CD14-positive monocyte (primary cell): ENCODE measurements around the gene USP48. TPM values are rescaled to one million over a fixed set of nuclear protein-coding genes. Genes with fewer than 3 reads are reported as not detected.

Source experiments
- DNase-seq, 3 donors: peaks; one replicate each; pipeline ENCODE4 v3.0.0-alpha.2; 2011 to 2022
- H2AFZ ChIP-seq: 2 replicates; pipeline ENCODE4 v1.6.0; 2012; ENCODE audit warnings: mild to moderate bottlenecking, low read depth, low read length, inconsistent platforms; ENCODE audit not compliant: insufficient read depth, poor library complexity, severe bottlenecking
- H3K27ac ChIP-seq, 2 donors: 1 replicate in 1 of 2; 2 replicates in 1 of 2; pipeline ENCODE4 v1.5.1; 2012 to 2013; ENCODE audit warnings: low read length in 2 of 2, control low read depth in 1 of 2, inconsistent platforms in 1 of 2, low read depth in 1 of 2, mild to moderate bottlenecking in 1 of 2
- H3K27me3 ChIP-seq, 2 donors: one replicate each; pipeline versions ENCODE4 v1.6.0 to v1.6.1; 2011 to 2013; ENCODE audit warnings: low read length in 2 of 2; ENCODE audit not compliant: control insufficient read depth in 2 of 2, insufficient read depth in 2 of 2
- H3K36me3 ChIP-seq, 2 donors: replicated peaks in 1 of 2; 1 replicate in 1 of 2; 2 replicates in 1 of 2; pipeline versions ENCODE4 v1.5.1 to v1.6.1; 2012 to 2013; ENCODE audit warnings: low read length in 2 of 2, control low read depth in 1 of 2, inconsistent platforms in 1 of 2, mild to moderate bottlenecking in 1 of 2; ENCODE audit not compliant: insufficient read depth in 2 of 2, control insufficient read depth in 1 of 2
- H3K4me1 ChIP-seq, 2 donors: 1 replicate in 1 of 2; 2 replicates in 1 of 2; pipeline versions ENCODE4 v1.5.1 to v1.6.1; 2012 to 2013; ENCODE audit warnings: low read length in 2 of 2, control low read depth in 1 of 2, inconsistent platforms in 1 of 2, mild to moderate bottlenecking in 1 of 2, moderate library complexity in 1 of 2; ENCODE audit not compliant: insufficient read depth in 2 of 2, control insufficient read depth in 1 of 2
- H3K4me2 ChIP-seq: replicated peaks from 2 replicates; pipeline ENCODE3; 2012; ENCODE audit warnings: low read length, moderate library complexity, mild to moderate bottlenecking; ENCODE audit not compliant: poor library complexity, severe bottlenecking; ENCODE audit errors: extremely low read depth
- H3K4me3 ChIP-seq, 3 experiments: fragments of 200-600 bp in 1 of 3; sonication (generic) in 1 of 3; replicated peaks in 1 of 3; 1 replicate in 2 of 3; 2 replicates in 1 of 3; pipeline ENCODE4 v1.5.1; 2011 to 2013; ENCODE audit warnings: low read length in 3 of 3, mild to moderate bottlenecking in 3 of 3, control low read depth in 2 of 3, low read depth in 2 of 3, inconsistent platforms in 1 of 3, moderate library complexity in 1 of 3
- H3K79me2 ChIP-seq: 2 replicates; pipeline ENCODE4 v1.6.0; 2012; ENCODE audit warnings: mild to moderate bottlenecking, control low read depth, inconsistent platforms, low read length, moderate library complexity; ENCODE audit not compliant: insufficient read depth
- H3K9ac ChIP-seq: 2 replicates; pipeline ENCODE4 v1.6.0; 2017; ENCODE audit warnings: low read length, mild to moderate bottlenecking; ENCODE audit not compliant: insufficient read depth, poor library complexity, severe bottlenecking
- H3K9me3 ChIP-seq, 2 donors: replicated peaks in 1 of 2; 1 replicate in 1 of 2; 2 replicates in 1 of 2; pipeline versions ENCODE4 v1.5.1 to v1.6.1; 2012 to 2013; ENCODE audit warnings: low read length in 2 of 2, control low read depth in 1 of 2; ENCODE audit not compliant: control insufficient read depth in 1 of 2, insufficient read depth in 1 of 2
- H4K20me1 ChIP-seq: 2 replicates; pipeline ENCODE4 v1.6.0; 2012; ENCODE audit warnings: mild to moderate bottlenecking, low read length, control low read depth, moderate library complexity; ENCODE audit not compliant: insufficient read depth
- H3K27ac Mint-ChIP-seq, 7 donors: one replicate each; pipeline ENCODE4 v1.8.0; 2020; ENCODE audit warnings: mild to moderate bottlenecking in 7 of 7, mixed read lengths in 7 of 7, moderate library complexity in 6 of 7, inconsistent platforms in 2 of 7
- H3K27me3 Mint-ChIP-seq, 3 donors: one replicate each; pipeline ENCODE4 v1.8.0; 2021 to 2022; ENCODE audit warnings: low read depth in 3 of 3, mild to moderate bottlenecking in 3 of 3, mixed read lengths in 3 of 3, moderate library complexity in 3 of 3, inconsistent platforms in 1 of 3
- H3K36me3 Mint-ChIP-seq, 2 donors: one replicate each; pipeline ENCODE4 v1.8.0; 2020; ENCODE audit warnings: mixed read lengths in 2 of 2, inconsistent platforms in 1 of 2, mild to moderate bottlenecking in 1 of 2
- H3K4me1 Mint-ChIP-seq: one replicate; pipeline ENCODE4 v1.8.0; 2020; ENCODE audit warnings: mild to moderate bottlenecking, mixed read lengths
- H3K4me3 Mint-ChIP-seq, 2 donors: one replicate each; pipeline ENCODE4 v1.8.0; 2020; ENCODE audit warnings: mild to moderate bottlenecking in 2 of 2, mixed read lengths in 2 of 2, moderate library complexity in 1 of 2
- H3K9me3 Mint-ChIP-seq, 7 donors: one replicate each; pipeline ENCODE4 v1.8.0; 2020 to 2022; ENCODE audit warnings: mixed read lengths in 7 of 7, mild to moderate bottlenecking in 6 of 7, moderate library complexity in 6 of 7, inconsistent platforms in 2 of 7
- WGBS: methylation state at CpG from one replicate; pipeline ENCODE4 v1.1.5; 2013; ENCODE audit warnings: missing lambda C conversion rate; ENCODE audit not compliant: insufficient coverage; 5-methylcytosine and 5-hydroxymethylcytosine counted together
- intact Hi-C, 2 donors: fragments of 100-400 bp; cut with micrococcal nuclease; formaldehyde crosslinking; loops; one replicate each; pipeline versions ENCODE4 v1.15.0 to v1.15.1; 2023
- polyA plus RNA-seq, 3 donors: library from polyadenylated mRNA; depleted of rRNA in 1 of 3; unstranded in 2 of 3; stranded (reverse) in 1 of 3; fragments of 300-500 nt in 2 of 3; fragments of >200 nt in 1 of 3; fragmentation: Illumina TruSeq in 2 of 3; gene quantifications; 1 replicate in 2 of 3; 2 replicates in 1 of 3; pipeline ENCODE4 v1.2.3, GENCODE V29; 2012 to 2021
- TF ChIP-seq, protein P1 (sequence below): fragments of 200-600 bp; IDR thresholded peaks from one replicate; pipeline ENCODE4 v1.8.0; 2022; ENCODE audit warnings: antibody characterized with exemption, mild to moderate bottlenecking

USP48 gene
- polyA plus RNA-seq, 3 donors: 26.5 to 40.2 (median 34.3) TPM

DNA sequence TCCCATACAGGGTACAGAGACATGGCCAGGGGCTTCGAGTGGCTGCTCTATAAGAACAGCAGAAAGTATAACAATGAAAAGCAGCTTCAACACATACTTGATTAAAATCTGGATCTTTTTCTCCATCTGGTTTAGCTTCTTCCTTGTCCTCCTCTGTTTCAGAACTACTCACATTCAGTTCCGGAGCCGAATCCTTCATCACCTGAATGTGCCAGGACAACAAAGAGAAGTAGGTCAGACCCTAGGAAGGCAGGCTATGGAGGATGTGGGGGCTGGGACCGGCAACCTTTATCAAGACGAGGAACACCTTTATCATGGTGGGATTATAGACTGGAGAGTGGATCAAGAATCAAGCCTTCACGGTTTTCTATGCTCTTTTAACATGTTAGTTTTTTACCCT, 81.5 kb downstream of the USP48 start:
- H3K27me3 ChIP-seq: no peaks in the 10 kb centered on the region
- Mint-ChIP-seq H3K9me3 (no peaks in the 10 kb centered on the region), H3K27ac (peak overlapping the region in 2 of 7 donors; percentile 39 to 66), H3K4me3 (no peak overlapping the region), H3K27me3 (no peaks in the 10 kb centered on the region), H3K36me3 (peaks cover 75 to 93% of the 10 kb centered on the region in 2 donors), H3K4me1 (peaks cover 8% of the 10 kb centered on the region)
- TF ChIP-seq, protein P1, sequence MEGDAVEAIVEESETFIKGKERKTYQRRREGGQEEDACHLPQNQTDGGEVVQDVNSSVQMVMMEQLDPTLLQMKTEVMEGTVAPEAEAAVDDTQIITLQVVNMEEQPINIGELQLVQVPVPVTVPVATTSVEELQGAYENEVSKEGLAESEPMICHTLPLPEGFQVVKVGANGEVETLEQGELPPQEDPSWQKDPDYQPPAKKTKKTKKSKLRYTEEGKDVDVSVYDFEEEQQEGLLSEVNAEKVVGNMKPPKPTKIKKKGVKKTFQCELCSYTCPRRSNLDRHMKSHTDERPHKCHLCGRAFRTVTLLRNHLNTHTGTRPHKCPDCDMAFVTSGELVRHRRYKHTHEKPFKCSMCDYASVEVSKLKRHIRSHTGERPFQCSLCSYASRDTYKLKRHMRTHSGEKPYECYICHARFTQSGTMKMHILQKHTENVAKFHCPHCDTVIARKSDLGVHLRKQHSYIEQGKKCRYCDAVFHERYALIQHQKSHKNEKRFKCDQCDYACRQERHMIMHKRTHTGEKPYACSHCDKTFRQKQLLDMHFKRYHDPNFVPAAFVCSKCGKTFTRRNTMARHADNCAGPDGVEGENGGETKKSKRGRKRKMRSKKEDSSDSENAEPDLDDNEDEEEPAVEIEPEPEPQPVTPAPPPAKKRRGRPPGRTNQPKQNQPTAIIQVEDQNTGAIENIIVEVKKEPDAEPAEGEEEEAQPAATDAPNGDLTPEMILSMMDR: no peak
- no peak overlapping the region for H3K27ac ChIP-seq
- H3K36me3 ChIP-seq: peaks cover 68 to 85% of the 10 kb centered on the region in 2 donors
- H3K4me1 ChIP-seq: peaks cover 3 to 4% of the 10 kb centered on the region in 2 donors
- DNase-seq: no peak
- H3K4me3 ChIP-seq: no peak overlapping the region
- H3K9me3 ChIP-seq: no peaks in the 10 kb centered on the region
- WGBS: no CpG with 5 or more reads among the region's 6 CpGs
- H4K20me1 ChIP-seq: peaks cover 14% of the 10 kb centered on the region
- no peak overlapping the region for H3K9ac ChIP-seq
- intact Hi-C loops: loop anchor here in 1 of 2 donors (10.0 kb wide), 1 partner anchor 263 kb away; no protein-coding TSS in a partner anchor
- no peak overlapping the region for H2AFZ ChIP-seq
- peaks cover 15% of the 10 kb centered on the region for H3K79me2 ChIP-seq
- no peak overlapping the region for H3K4me2 ChIP-seq

DNA sequence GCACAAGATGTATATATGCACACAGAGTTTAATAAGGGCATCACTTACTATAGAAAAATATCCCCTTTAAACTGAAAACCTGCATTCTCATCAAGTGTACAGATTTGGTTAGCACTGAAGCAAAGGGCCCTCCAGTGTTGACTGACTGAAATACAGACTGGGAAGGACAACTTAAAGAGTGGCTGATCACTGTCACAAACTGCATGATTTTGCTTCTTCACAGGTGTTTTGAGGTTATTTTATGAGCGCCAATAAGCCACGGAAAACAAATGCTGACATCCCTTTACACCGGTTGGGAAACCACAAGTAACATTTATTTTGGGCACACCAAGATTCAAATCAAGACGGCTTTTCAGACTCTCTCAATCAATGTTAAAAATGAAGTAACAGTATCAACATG, 82.9 kb downstream of the USP48 start:
- Histone ChIP-seq H3K9ac (no peak overlapping the region), H3K4me3 (no peak overlapping the region), H3K36me3 (peaks cover 73 to 92% of the 10 kb centered on the region in 2 donors), H3K9me3 (no peaks in the 10 kb centered on the region), H3K27ac (no peak overlapping the region), H3K79me2 (peaks cover 20% of the 10 kb centered on the region), H3K4me2 (no peak overlapping the region), H3K27me3 (no peaks in the 10 kb centered on the region), H3K4me1 (no peaks in the 10 kb centered on the region), H4K20me1 (peaks cover 12% of the 10 kb centered on the region), H2AFZ (no peak overlapping the region)
- Mint-ChIP-seq H3K27me3 (no peaks in the 10 kb centered on the region), H3K27ac (peak overlapping the region in 1 of 7 donors; percentile 34), H3K36me3 (peaks cover 68 to 89% of the 10 kb centered on the region in 2 donors), H3K4me3 (no peak overlapping the region), H3K4me1 (peaks cover 4% of the 10 kb centered on the region), H3K9me3 (no peaks in the 10 kb centered on the region)
- no peak for DNase-seq
- TF ChIP-seq, protein P1: no peak
- intact Hi-C loops: loop anchor here in 1 of 2 donors (10.0 kb wide), 1 partner anchor 265 kb away; no protein-coding TSS in a partner anchor
- WGBS: 20% methylated on average over 2 of the region's 4 CpGs
